T-helper 1 cell treated with Interleukin-12 subunit alpha and Interleukin-12 subunit beta and Interleukin-4 antibody, amounts not matched to agents 30 μg/mL and 1 μg/mL, for 36 hours (primary cell): ENCODE measurements around the gene STRAP.
"Not testable (repeated sequence)": the region's sequence is repeated elsewhere in the genome, so short reads cannot be mapped to it uniquely, and the experiment has no call there.

Source experiments
- H3K27ac Mint-ChIP-seq: one replicate; pipeline ENCODE4 v1.8.0; 2021; ENCODE audit warnings: mild to moderate bottlenecking, mixed read lengths
- H3K27me3 Mint-ChIP-seq: one replicate; pipeline ENCODE4 v1.8.0; 2021; ENCODE audit warnings: low read depth, mixed read lengths
- H3K36me3 Mint-ChIP-seq: one replicate; pipeline ENCODE4 v1.8.0; 2021; ENCODE audit warnings: low read depth, mixed read lengths
- H3K4me1 Mint-ChIP-seq: one replicate; pipeline ENCODE4 v1.8.0; 2021; ENCODE audit warnings: low read depth, mixed read lengths
- H3K4me3 Mint-ChIP-seq: one replicate; pipeline ENCODE4 v1.8.0; 2021; ENCODE audit warnings: mild to moderate bottlenecking, moderate library complexity, mixed read lengths
- H3K9me3 Mint-ChIP-seq: one replicate; pipeline ENCODE4 v1.8.0; 2021; ENCODE audit warnings: mixed read lengths

The STRAP gene

GRCh38 chr12:15928346-15928745 lies 46.2 kb downstream of the STRAP start:
- H3K27ac Mint-ChIP-seq, result no peak overlapping the region
- no peaks in the 10 kb centered on the region for H3K27me3 Mint-ChIP-seq
- H3K9me3 Mint-ChIP-seq, result peaks cover 3% of the 10 kb centered on the region
- H3K4me3 Mint-ChIP-seq, result no peak overlapping the region
- H3K36me3 Mint-ChIP-seq, result peaks cover 1% of the 10 kb centered on the region
- H3K4me1 Mint-ChIP-seq, result peaks cover 4% of the 10 kb centered on the region

DNA sequence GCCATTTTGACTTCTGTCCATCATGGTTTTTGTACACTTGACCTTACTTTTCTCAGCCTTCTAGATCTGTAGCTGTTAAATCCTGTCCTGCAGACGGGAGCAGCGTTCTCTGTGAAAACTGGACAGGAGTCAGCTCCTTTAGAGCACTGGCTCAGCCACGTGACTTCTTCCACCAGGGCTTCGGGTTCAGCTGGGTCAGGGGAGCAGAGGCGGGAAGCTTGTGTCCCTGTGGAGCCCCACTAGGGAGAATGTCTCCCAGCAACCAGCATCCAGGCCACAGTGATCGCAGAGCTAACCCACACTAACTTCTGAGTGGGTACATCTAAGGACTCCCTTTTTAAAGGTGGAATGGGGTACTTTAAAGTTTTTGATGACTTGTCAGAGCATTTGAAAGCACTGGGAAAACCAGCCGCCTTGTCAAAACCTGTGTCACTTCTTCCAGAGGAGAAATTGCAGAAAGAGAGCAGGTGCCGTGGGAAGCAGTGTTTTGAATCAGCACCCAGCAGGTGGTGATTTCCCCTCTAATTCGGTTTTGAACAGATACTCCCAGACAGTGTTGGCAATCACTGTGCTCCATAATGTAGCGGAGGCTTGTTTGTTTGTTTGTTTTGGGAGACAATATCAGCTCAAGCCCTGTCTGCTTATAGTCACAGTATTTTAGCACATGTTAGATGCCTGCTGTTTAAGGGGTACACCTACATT lies 46.8 kb downstream of the STRAP start:
- Mint-ChIP-seq H3K9me3 (peaks cover 3% of the 10 kb centered on the region), H3K4me3 (no peak overlapping the region), H3K27me3 (no peaks in the 10 kb centered on the region), H3K36me3 (peaks cover 1% of the 10 kb centered on the region), H3K4me1 (peaks cover 4% of the 10 kb centered on the region), H3K27ac (no peak overlapping the region)

DNA sequence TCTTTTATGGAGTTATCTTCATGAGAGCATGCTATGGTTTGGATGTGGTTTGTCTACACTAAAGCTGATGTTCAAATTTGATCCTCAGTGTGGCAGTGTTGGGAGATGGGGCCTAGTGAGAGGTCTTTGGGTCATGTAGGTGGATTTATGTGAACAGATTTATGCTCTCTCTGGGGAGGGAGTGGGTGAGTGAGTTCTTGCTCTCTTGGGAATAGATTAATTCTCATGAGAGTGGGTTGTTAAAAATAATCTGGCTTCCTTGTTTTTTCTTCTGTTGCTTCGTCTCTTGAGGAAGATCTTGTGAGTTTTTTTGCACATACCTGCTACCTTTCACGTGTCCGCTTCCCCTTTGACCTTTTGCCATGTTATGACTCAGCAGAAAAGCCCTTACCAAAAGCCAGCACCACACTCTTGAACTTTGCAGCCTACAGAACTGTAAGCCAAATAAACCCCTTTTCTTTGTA lies 49.4 kb downstream of the STRAP start:
- Mint-ChIP-seq H3K9me3 (peaks cover 3% of the 10 kb centered on the region), H3K4me3 (no peak overlapping the region), H3K27me3 (no peaks in the 10 kb centered on the region), H3K36me3 (peaks cover 1% of the 10 kb centered on the region), H3K4me1 (peaks cover 4% of the 10 kb centered on the region), H3K27ac (no peak overlapping the region)

- peaks cover 4% of the 10 kb centered on the region for H3K4me1 Mint-ChIP-seq
- peaks cover 1% of the 10 kb centered on the region for H3K36me3 Mint-ChIP-seq
- H3K27ac Mint-ChIP-seq, result no peak overlapping the region
- H3K9me3 Mint-ChIP-seq, result peaks cover 3% of the 10 kb centered on the region
- H3K4me3 Mint-ChIP-seq, result no peak overlapping the region
- no peaks in the 10 kb centered on the region for H3K27me3 Mint-ChIP-seq
Measured at GRCh38 chr12:15932327-15932726, 50.1 kb downstream of the STRAP start.

DNA sequence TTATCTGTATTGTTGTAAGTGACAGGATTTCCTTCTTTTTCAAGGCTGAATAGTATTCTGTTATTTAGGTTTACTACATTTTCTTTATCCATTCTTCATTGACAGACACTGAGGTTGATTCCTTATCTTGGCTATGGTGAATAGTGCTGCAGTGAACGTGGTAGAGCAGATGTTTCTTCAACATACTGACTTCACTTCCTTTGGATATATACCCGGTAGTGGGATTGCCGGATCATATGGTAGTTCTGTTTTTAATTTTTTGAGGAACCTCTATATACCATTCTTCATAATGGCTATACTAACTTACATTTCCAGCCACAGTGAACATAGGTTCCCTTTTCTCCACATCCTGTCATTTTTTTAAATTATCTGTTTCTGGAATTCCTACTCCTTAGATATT lies 50.8 kb downstream of the STRAP start:
- Mint-ChIP-seq H3K27me3 (no peaks in the 10 kb centered on the region), H3K4me1 (peaks cover 4% of the 10 kb centered on the region), H3K4me3 (no peak overlapping the region), H3K27ac (no peak overlapping the region), H3K36me3 (peaks cover 1% of the 10 kb centered on the region), H3K9me3 (peaks cover 6% of the 10 kb centered on the region)

- H3K4me1 Mint-ChIP-seq, result peaks cover 4% of the 10 kb centered on the region
- peaks cover 7% of the 10 kb centered on the region for H3K9me3 Mint-ChIP-seq
- H3K27ac Mint-ChIP-seq, result no peak overlapping the region
- no peaks in the 10 kb centered on the region for H3K27me3 Mint-ChIP-seq
- no peak overlapping the region for H3K4me3 Mint-ChIP-seq
- H3K36me3 Mint-ChIP-seq, result peaks cover 1% of the 10 kb centered on the region
Measured at GRCh38 chr12:15933751-15934150, 51.6 kb downstream of the STRAP start.

GRCh38 chr12:15936751-15937150 lies 54.6 kb downstream of the STRAP start:
- no peaks in the 10 kb centered on the region for H3K27me3 Mint-ChIP-seq
- no peak overlapping the region for H3K4me3 Mint-ChIP-seq
- no peaks in the 10 kb centered on the region for H3K36me3 Mint-ChIP-seq
- H3K27ac Mint-ChIP-seq, result no peak overlapping the region
- peaks cover 3% of the 10 kb centered on the region for H3K4me1 Mint-ChIP-seq
- H3K9me3 Mint-ChIP-seq, result peaks cover 19% of the 10 kb centered on the region

DNA sequence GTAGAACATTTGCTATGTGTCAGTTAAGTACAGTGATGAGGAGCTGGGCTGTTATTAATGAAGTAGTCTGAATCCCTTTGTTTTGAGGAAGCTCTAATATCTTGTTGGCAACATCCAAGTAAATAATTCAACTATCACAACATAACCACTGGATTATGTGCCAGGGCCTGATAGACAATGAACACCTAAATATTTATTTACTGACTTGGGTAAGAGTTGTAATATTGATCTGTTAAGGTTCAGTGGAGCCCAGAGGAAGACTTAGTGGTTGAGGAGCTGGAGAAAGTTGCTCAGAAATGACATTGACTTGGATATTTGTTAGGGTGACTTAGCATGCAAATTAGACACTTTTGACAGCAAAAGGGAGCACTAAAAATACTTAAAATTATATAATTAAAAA lies 55.7 kb downstream of the STRAP start:
- Mint-ChIP-seq H3K36me3 (no peaks in the 10 kb centered on the region), H3K4me3 (no peak overlapping the region), H3K9me3 (peaks cover 24% of the 10 kb centered on the region), H3K27ac (no peak overlapping the region), H3K27me3 (no peaks in the 10 kb centered on the region), H3K4me1 (peaks cover 3% of the 10 kb centered on the region)

DNA sequence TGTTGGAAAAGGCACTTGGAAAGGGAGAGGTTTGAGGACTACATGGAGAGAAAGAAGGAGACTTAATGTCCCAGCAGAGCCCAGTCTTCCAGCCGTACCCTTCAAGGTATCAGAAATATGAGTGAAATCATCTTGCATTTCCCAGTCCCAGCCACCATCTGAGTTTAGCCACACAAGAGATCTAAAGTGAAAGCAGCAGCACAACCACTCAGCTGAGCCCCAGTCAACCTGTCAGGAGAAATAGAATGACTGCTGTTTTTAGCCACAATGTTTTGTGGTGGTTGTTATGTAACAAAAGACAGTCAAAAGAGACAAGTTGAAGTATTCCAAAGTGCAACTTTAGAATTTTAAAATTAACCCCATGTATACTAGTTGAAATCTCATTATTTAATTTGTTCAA lies 56.9 kb downstream of the STRAP start:
- peaks cover 24% of the 10 kb centered on the region for H3K9me3 Mint-ChIP-seq
- H3K36me3 Mint-ChIP-seq, result no peaks in the 10 kb centered on the region
- no peaks in the 10 kb centered on the region for H3K27me3 Mint-ChIP-seq
- H3K4me3 Mint-ChIP-seq, result no peak overlapping the region
- H3K27ac Mint-ChIP-seq, result no peak overlapping the region
- H3K4me1 Mint-ChIP-seq, result peaks cover 3% of the 10 kb centered on the region

- peaks cover 24% of the 10 kb centered on the region for H3K9me3 Mint-ChIP-seq
- H3K4me3 Mint-ChIP-seq, result no peak overlapping the region
- H3K27me3 Mint-ChIP-seq, result no peaks in the 10 kb centered on the region
- peaks cover 3% of the 10 kb centered on the region for H3K4me1 Mint-ChIP-seq
- no peak overlapping the region for H3K27ac Mint-ChIP-seq
- H3K36me3 Mint-ChIP-seq, result no peaks in the 10 kb centered on the region
Measured at GRCh38 chr12:15942475-15942874, 60.3 kb downstream of the STRAP start.

GRCh38 chr12:15943519-15943918 lies 61.3 kb downstream of the STRAP start:
- H3K4me3 Mint-ChIP-seq, H3K36me3 Mint-ChIP-seq, H3K4me1 Mint-ChIP-seq, H3K27ac Mint-ChIP-seq, H3K27me3 Mint-ChIP-seq: not testable (repeated sequence)
- peaks cover 23% of the 10 kb centered on the region for H3K9me3 Mint-ChIP-seq

DNA sequence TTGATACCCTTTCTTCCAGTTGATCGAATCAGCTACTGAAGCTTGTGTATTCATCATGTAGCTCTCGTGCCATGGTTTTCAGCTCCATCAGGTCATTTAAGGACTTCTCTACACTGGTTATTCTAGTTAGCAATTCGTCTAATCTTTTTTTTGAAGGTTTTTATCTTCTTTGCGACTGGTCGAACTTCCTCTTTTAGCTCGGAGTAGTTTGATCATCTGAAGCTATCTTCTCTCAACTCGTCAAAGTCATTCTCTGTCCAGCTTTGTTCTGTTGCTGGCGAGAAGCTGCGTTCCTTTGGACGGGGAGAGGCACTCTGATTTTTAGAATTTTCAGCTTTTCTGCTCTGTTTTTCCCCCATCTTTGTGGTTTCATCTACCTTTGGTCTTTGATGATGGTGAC lies 66.3 kb downstream of the STRAP start:
- H3K27me3 Mint-ChIP-seq, H3K36me3 Mint-ChIP-seq, H3K4me1 Mint-ChIP-seq, H3K9me3 Mint-ChIP-seq, H3K4me3 Mint-ChIP-seq, H3K27ac Mint-ChIP-seq: not testable (repeated sequence)
